HepG2 (cell line): ENCODE results near the gene HYCC2. TPM values are rescaled to one million over a fixed set of nuclear protein-coding genes. Genes with fewer than 3 reads are reported as not detected.

Experiments used
- ARID4A ChIP-seq: sonication (generic); formaldehyde crosslinking; IDR thresholded peaks from 2 replicates; pipeline ENCODE4 v1.5.0; 2020; ENCODE audit warnings: mild to moderate bottlenecking, missing genetic modification reagents, borderline replicate concordance
- ATF7 ChIP-seq, 2 experiments: fragments of 450-650 bp in 1 of 2; sonication (generic) in 1 of 2; formaldehyde crosslinking in 1 of 2; IDR thresholded peaks; 2 replicates each; pipeline versions ENCODE4 v1.4.0 to v1.6.1; 2016 to 2020; ENCODE audit warnings: antibody characterized with exemption in 1 of 2, mild to moderate bottlenecking in 1 of 2, missing genetic modification reagents in 1 of 2
- CBFB ChIP-seq: sonication (generic); formaldehyde crosslinking; IDR thresholded peaks from 2 replicates; pipeline ENCODE4 v1.4.0; 2020; ENCODE audit warnings: missing genetic modification reagents
- CREBL2 ChIP-seq: sonication (generic); formaldehyde crosslinking; IDR thresholded peaks from 2 replicates; pipeline ENCODE4 v1.8.1; 2023; ENCODE audit warnings: missing genetic modification reagents, mild to moderate bottlenecking, borderline replicate concordance
- ESRRA ChIP-seq: sonication (generic); formaldehyde crosslinking; IDR thresholded peaks from 2 replicates; pipeline ENCODE4 v1.5.1; 2020; ENCODE audit warnings: mild to moderate bottlenecking, low read depth, missing genetic modification reagents
- KDM3A ChIP-seq: IDR thresholded peaks from 2 replicates; pipeline ENCODE4 v1.6.1; 2018; ENCODE audit warnings: low read depth, missing compliant biosample characterization
- KDM5B ChIP-seq: sonication (generic); formaldehyde crosslinking; IDR thresholded peaks from 2 replicates; pipeline ENCODE4 v1.4.0; 2020; ENCODE audit warnings: missing genetic modification reagents, mild to moderate bottlenecking, borderline replicate concordance
- MAFK ChIP-seq, 2 experiments: IDR thresholded peaks in 1 of 2; conservative IDR thresholded peaks in 1 of 2; 2 replicates each; pipeline ENCODE4 v1.6.1; 2011; ENCODE audit warnings: improper control_type of control experiment in 2 of 2, low read length in 2 of 2
- MNT ChIP-seq: fragments of 450-650 bp; IDR thresholded peaks from 2 replicates; pipeline ENCODE4 v1.6.1; 2016
- PHB2 ChIP-seq: fragments of 450-650 bp; IDR thresholded peaks from 2 replicates; pipeline ENCODE4 v1.6.1; 2018; ENCODE audit not compliant: partially characterized antibody
- RAD21 ChIP-seq: fragments of 450-650 bp; formaldehyde crosslinking; IDR thresholded peaks from 2 replicates; pipeline ENCODE4 v1.5.0; 2020; ENCODE audit warnings: mild to moderate bottlenecking
- RARA ChIP-seq: IDR thresholded peaks from 2 replicates; pipeline ENCODE4 v1.6.1; 2016; ENCODE audit warnings: missing genetic modification reagents, missing compliant biosample characterization
- SIN3A ChIP-seq: IDR thresholded peaks from 2 replicates; pipeline ENCODE4 v1.6.1; 2011; ENCODE audit warnings: low read depth, mild to moderate bottlenecking, control low read depth, low read length, borderline replicate concordance
- SMAD1 ChIP-seq: sonication (generic); formaldehyde crosslinking; IDR thresholded peaks from 2 replicates; pipeline ENCODE4 v1.4.0; 2020; ENCODE audit warnings: missing genetic modification reagents, low read depth, mild to moderate bottlenecking, borderline replicate concordance
- TOPORS ChIP-seq: sonication (generic); formaldehyde crosslinking; IDR thresholded peaks from 2 replicates; pipeline ENCODE4 v1.8.0; 2023; ENCODE audit warnings: mild to moderate bottlenecking, missing genetic modification reagents
- UBTF ChIP-seq: sonication (generic); formaldehyde crosslinking; IDR thresholded peaks from 2 replicates; pipeline ENCODE4 v1.4.0; 2020; ENCODE audit warnings: mild to moderate bottlenecking, missing genetic modification reagents
- ZNF225 ChIP-seq: sonication (generic); formaldehyde crosslinking; IDR thresholded peaks from 2 replicates; pipeline ENCODE4 v1.4.0; 2020; ENCODE audit warnings: mild to moderate bottlenecking, missing genetic modification reagents
- ZNF24 ChIP-seq: fragments of 450-650 bp; IDR thresholded peaks from 2 replicates; pipeline ENCODE4 v1.6.1; 2017; ENCODE audit warnings: antibody characterized with exemption, mild to moderate bottlenecking
- polyA plus RNA-seq, 8 experiments: library from polyadenylated mRNA; depleted of rRNA in 3 of 8; stranded (reverse) in 7 of 8; unstranded in 1 of 8; fragments of >200 nt; fragmentation: Illumina TruSeq in 4 of 8; extraction: Trizol in 4 of 8; gene quantifications; 2 replicates each; pipeline versions ENCODE4 v1.2.1 to v1.2.3, GENCODE V29; 2011 to 2016; ENCODE audit warnings: low read depth in 4 of 8, missing spikeins in 1 of 8, mixed read lengths in 1 of 8; ENCODE audit not compliant: insufficient read depth in 1 of 8
- total RNA-seq, 5 experiments: library from RNA; depleted of rRNA; stranded (reverse); fragments of >200 nt; fragmentation: Illumina TruSeq; extraction: Trizol; gene quantifications; 2 replicates each; pipeline ENCODE4 v1.2.3, GENCODE V29; 2016; ENCODE audit warnings: low read depth in 1 of 5

HYCC2 gene
- total and polyA plus RNA-seq, 2 of the 13 experiments (the other 11 are each of a cell fraction or from before 2014, with no cell fraction given), result 4.7 to 13.9 TPM

- peak; percentile 73; the same call in 1 of the 2 replicates for TF ChIP-seq ESRRA
- peak; percentile 60 for TF ChIP-seq RARA (CRISPR knock-in tag)
- TF ChIP-seq SMAD1, result peak; percentile 89; the same call in 1 of the 2 replicates
- no peak for TF ChIP-seq PHB2
- no peak for TF ChIP-seq ATF7 (IDR thresholded peaks at IDR 0.05)
- TF ChIP-seq ATF7 (CRISPR knock-in tag; IDR thresholded peaks at IDR 0.05), result peak; percentile 72; the same call in 1 of the 2 replicates
- peak; percentile 84 for TF ChIP-seq UBTF (CRISPR knock-in tag)
- TF ChIP-seq CBFB (CRISPR knock-in tag), result peak; percentile 79; the same call in 1 of the 2 replicates
- TF ChIP-seq ARID4A (CRISPR knock-in tag), result peak; percentile 96; the same call in 1 of the 2 replicates
- peak; percentile 63; the same call in 1 of the 2 replicates for TF ChIP-seq ZNF225 (CRISPR knock-in tag)
- peak; percentile 95 for TF ChIP-seq SIN3A
- peak; percentile 62 for TF ChIP-seq MNT
- no peak for TF ChIP-seq CREBL2 (CRISPR knock-in tag)
- TF ChIP-seq TOPORS (CRISPR knock-in tag), result 0 out of 2 replicates have a peak, but pooled peaks have one; percentile 75
- peak; percentile 90 for TF ChIP-seq ZNF24
- TF ChIP-seq KDM3A (CRISPR knock-in tag), result peak; percentile 67; the same call in 1 of the 2 replicates
- TF ChIP-seq KDM5B, result peak; percentile 89; the same call in 1 of the 2 replicates
- TF ChIP-seq MAFK (conservative IDR thresholded peaks at IDR 0.05 in 1 of 2, IDR thresholded peaks at IDR 0.05 in 1 of 2; ENCODE audit: low read length in 2 of 2), result no peak
- TF ChIP-seq RAD21 (CRISPR knock-in tag), result peak; percentile 51
Observed at GRCh38 chr2:201071479-201072200, at the start of gene HYCC2, which contains the start of gene NDUFB3 (continued).
